NCI-H1417 treated with DMSO at 0.1 percent for 48 hours (cell line): ENCODE data around the gene GTF3C5.
"Not testable (repeated sequence)": the region's sequence is repeated elsewhere in the genome, so short reads cannot be mapped to it uniquely, and the experiment has no call there.

ENCODE experiments used
- DNase-seq: peaks from one replicate; lab custom pipeline; 2025; lab: John Stamatoyannopoulos, UW

Gene GTF3C5

GRCh38 chr9:133055788-133056420 lies 25.1 kb downstream of the GTF3C5 start:
- DNase-seq, result no peak

DNA sequence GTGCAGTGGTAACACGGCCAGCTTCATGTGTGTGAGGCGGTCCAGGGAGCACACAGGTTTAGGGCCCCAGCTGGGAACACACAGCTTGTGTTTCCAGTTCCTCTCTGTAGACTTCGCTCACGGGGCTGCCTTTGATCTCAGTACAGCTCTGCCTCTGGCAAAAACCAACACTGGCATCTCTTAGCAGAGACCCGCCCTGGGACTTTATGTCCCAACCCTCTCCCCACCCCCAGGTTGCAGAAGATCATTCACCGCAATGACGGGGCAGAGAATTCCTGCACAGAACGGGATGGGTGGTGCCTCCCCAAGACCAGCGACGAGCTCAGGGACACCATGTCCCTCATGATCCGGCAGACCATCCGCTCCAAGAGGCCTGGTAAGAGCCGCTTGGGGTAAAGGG lies 25.7 kb downstream of the GTF3C5 start:
- DNase-seq, result no peak

DNA sequence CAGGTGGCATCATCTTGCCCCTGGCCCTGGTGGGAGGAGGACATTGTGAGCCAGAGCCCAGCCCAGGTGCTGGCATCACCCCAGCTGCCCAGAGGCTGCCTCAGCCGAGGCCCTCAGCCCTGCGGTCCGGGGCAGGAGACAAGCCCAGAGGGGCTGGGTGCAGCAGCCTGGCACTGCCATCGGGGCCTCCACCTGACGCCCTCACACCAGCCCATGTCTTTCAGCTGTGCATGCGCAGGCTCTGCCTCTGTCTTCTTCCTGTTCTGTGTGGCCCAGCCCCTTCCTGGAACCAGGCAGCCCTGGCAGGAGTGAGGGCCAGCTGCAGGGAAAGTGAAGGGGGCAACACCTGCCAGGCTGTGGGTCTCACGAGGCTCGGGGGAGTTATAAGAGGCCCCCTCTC lies 26.2 kb downstream of the GTF3C5 start:
- DNase-seq, result no peak

DNA sequence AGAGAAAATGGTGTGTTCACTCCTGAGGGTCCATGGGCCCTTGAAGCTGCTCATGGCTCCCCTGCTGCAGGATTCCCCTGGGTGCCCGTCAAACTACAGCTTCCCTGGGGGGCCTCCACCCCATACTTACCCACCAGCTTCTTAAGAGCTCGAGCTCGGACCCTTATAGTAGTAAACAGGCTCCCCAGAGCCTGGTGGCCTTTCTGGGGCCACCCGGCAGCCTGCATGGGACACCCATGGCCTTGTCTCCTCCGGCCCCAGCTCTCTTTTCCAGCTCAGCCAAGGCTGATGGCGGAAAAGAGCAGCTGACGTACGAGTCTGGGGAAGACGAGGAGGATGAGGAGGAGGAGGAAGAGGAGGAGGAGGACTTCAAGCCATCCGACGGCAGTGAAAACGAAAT lies 26.8 kb downstream of the GTF3C5 start:
- DNase-seq, result no peak

DNA sequence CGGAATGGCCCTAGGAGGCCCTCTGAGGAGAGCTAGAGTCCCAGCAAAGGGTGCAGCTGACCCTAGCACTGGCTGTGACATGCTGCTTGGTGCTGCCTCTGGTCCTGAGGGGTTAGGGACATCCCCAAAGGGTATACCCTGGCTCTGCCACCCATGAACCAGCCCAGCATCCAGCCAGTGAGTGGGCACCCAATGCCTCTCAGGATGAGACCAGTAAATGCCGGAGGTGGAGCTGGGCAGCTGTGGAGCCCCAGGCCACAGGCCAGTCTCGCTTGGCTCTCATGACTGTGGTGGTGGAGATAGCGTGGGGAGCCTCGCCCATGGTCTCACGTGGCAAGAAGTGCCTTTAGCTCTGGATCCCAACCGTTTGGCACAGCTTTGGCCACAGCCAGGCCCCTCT lies 27.3 kb downstream of the GTF3C5 start:
- DNase-seq, result no peak

GRCh38 chr9:133058550-133059320 lies 27.9 kb downstream of the GTF3C5 start:
- DNase-seq, result no peak

- no peak for DNase-seq
These were observed 28.8 kb downstream of the GTF3C5 start for GRCh38 chr9:133059623-133060022.

DNA sequence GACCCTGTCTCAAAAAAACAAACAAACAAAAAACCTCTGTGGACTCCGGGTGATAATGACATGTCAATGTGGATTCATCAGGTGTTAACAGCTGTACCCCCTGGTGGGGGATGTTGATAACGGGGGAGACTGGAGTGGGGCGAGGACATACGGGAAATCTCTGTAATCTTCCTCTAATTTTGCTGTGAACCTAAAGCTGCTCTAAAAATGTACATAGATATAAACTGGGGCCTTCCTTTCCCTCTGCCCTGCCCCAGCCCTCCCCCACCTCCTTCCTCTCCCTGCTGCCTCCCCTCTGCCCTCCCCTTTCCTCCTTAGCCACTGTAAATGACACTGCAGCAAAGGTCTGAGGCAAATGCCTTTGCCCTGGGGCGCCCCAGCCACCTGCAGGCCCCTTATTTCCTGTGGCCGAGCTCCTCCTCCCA lies 29.6 kb downstream of the GTF3C5 start:
- no peak for DNase-seq

DNA sequence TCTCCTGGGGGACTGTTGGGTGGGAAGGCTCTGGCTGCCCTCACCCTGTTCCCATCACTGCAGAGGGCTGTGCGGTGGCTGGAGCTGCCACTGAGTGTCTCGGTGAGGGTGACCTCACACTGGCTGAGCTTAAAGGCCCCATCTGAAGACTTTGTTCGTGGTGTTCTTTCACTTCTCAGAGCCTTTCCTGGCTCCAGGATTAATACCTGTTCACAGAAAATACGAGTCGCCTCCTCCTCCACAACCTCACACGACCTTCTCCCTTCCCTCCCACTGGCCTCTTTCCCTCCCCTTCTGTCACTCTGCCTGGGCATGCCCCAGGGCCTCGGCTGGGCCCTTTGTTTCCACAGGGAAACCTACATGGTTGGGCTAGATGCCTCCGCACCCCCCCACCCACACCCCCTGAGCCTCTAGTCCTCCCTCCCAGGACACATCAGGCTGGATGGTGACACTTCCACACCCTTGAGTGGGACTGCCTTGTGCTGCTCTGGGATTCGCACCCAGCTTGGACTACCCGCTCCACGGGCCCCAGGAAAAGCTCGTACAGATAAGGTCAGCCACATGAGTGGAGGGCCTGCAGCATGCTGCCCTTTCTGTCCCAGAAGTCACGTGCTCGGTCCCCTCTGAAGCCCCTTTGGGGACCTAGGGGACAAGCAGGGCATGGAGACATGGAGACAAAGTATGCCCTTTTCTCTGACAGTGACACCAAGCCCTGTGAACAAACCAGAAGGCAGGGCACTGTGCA lies 30.4 kb downstream of the GTF3C5 start:
- DNase-seq, result not testable (repeated sequence)

- peak; percentile 75 for DNase-seq
These were observed 31.0 kb downstream of the GTF3C5 start, which contains the start of gene CEL for GRCh38 chr9:133061764-133062145. Gene CEL, plus strand, starts transcription at chr9:133061981. Its CDS starts 22 bp downstream, at chr9:133062003.

DNA sequence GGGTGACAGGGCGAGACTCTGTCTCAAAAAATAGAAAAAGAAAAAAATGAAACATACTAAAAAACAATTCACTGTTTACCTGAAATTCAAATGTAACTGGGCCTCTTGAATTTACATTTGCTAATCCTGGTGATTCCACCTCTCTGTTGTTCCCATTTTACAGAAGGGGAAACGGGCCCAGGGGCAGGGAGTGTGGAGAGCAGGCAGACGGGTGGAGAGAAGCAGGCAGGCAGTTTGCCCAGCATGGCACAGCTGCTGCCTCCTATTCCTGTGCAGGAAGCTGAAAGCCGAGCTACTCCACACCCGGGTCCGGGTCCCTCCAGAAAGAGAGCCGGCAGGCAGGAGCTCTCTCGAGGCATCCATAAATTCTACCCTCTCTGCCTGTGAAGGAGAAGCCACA lies 31.8 kb downstream of the GTF3C5 start:
- DNase-seq, result not testable (repeated sequence)

DNA sequence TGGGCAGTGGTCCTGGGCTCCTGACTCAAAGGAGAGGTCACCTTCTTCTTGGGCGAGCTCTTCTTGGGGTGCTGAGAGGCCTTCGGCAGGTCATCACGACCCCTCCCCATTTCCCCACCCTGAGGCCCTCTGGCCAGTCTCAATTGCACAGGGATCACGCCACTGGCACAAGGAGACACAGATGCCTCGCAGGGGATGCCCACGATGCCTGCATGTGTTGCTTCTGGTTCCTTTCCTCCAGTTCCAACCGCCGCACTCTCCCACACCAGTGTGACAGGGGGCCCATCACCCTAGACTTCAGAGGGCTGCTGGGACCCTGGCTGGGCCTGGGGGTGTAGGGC lies 32.3 kb downstream of the GTF3C5 start:
- DNase-seq, result no peak

- DNase-seq, result no peak
These were observed 32.9 kb downstream of the GTF3C5 start for GRCh38 chr9:133063500-133064231.

DNA sequence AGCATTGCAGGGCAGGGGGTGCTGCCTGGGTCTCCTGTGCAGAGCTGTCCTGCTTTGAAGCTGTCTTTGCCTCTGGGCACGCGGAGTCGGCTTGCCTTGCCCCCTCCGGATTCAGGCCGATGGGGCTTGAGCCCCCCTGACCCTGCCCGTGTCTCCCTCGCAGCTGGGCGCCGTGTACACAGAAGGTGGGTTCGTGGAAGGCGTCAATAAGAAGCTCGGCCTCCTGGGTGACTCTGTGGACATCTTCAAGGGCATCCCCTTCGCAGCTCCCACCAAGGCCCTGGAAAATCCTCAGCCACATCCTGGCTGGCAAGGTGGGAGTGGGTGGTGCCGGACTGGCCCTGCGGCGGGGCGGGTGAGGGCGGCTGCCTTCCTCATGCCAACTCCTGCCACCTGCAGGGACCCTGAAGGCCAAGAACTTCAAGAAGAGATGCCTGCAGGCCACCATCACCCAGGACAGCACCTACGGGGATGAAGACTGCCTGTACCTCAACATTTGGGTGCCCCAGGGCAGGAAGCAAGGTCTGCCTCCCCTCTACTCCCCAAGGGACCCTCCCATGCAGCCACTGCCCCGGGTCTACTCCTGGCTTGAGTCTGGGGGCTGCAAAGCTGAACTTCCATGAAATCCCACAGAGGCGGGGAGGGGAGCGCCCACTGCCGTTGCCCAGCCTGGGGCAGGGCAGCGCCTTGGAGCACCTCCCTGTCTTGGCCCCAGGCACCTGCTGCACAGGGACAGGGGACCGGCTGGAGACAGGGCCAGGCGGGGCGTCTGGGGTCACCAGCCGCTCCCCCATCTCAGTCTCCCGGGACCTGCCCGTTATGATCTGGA lies 33.7 kb downstream of the GTF3C5 start:
- DNase-seq, result no peak

DNA sequence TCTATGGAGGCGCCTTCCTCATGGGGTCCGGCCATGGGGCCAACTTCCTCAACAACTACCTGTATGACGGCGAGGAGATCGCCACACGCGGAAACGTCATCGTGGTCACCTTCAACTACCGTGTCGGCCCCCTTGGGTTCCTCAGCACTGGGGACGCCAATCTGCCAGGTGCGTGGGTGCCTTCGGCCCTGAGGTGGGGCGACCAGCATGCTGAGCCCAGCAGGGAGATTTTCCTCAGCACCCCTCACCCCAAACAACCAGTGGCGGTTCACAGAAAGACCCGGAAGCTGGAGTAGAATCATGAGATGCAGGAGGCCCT lies 34.2 kb downstream of the GTF3C5 start:
- no peak for DNase-seq

- no peak for DNase-seq
These were observed 35.6 kb downstream of the GTF3C5 start for GRCh38 chr9:133066181-133066983.

GRCh38 chr9:133067006-133067405 lies 36.2 kb downstream of the GTF3C5 start:
- no peak for DNase-seq

DNA sequence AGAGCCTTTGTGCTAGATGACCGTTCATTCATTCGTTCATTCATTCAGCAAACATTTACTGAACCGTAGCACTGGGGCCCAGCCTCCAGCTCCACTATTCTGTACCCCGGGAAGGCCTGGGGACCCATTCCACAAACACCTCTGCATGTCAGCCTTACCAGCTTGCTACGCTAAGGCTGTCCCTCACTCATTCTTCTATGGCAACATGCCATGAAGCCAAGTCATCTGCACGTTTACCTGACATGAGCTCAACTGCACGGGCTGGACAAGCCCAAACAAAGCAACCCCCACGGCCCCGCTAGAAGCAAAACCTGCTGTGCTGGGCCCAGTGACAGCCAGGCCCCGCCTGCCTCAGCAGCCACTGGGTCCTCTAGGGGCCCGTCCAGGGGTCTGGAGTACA lies 37.0 kb downstream of the GTF3C5 start:
- DNase-seq, result no peak

- not testable (repeated sequence) for DNase-seq
These were observed 37.6 kb downstream of the GTF3C5 start for GRCh38 chr9:133068431-133068830.

DNA sequence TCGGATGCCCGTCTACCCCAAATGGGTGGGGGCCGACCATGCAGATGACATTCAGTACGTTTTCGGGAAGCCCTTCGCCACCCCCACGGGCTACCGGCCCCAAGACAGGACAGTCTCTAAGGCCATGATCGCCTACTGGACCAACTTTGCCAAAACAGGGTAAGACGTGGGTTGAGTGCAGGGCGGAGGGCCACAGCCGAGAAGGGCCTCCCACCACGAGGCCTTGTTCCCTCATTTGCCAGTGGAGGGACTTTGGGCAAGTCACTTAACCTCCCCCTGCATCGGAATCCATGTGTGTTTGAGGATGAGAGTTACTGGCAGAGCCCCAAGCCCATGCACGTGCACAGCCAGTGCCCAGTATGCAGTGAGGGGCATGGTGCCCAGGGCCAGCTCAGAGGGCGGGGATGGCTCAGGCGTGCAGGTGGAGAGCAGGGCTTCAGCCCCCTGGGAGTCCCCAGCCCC lies 39.7 kb downstream of the GTF3C5 start:
- DNase-seq, result not testable (repeated sequence)

DNA sequence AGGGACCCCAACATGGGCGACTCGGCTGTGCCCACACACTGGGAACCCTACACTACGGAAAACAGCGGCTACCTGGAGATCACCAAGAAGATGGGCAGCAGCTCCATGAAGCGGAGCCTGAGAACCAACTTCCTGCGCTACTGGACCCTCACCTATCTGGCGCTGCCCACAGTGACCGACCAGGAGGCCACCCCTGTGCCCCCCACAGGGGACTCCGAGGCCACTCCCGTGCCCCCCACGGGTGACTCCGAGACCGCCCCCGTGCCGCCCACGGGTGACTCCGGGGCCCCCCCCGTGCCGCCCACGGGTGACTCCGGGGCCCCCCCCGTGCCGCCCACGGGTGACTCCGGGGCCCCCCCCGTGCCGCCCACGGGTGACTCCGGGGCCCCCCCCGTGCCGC lies 40.2 kb downstream of the GTF3C5 start:
- DNase-seq, result not testable (repeated sequence)
